COR-L47 (cell line): ENCODE data around the gene SLC35D3.
A peak's percentile ranks its signal among the peaks of the same experiment; 100 is the strongest.
"Not testable (repeated sequence)": the region's sequence is repeated elsewhere in the genome, so short reads cannot be mapped to it uniquely, and the experiment has no call there.

ENCODE experiments used
- DNase-seq: peaks from one replicate; lab custom pipeline; 2025; lab: John Stamatoyannopoulos, UW

The SLC35D3 gene

GRCh38 chr6:136923116-136923953 lies 1.2 kb downstream of the SLC35D3 start:
- no peak for DNase-seq

- no peak for DNase-seq
Observed at GRCh38 chr6:136923954-136924673, 2.0 kb downstream of the SLC35D3 start.

GRCh38 chr6:136926383-136926782 lies 4.3 kb downstream of the SLC35D3 start:
- DNase-seq: no peak

- DNase-seq: no peak
Observed at GRCh38 chr6:136927292-136927691, 5.2 kb downstream of the SLC35D3 start.

GRCh38 chr6:136930528-136930927 lies 8.4 kb downstream of the SLC35D3 start:
- no peak for DNase-seq

GRCh38 chr6:136932599-136932998 lies 10.5 kb downstream of the SLC35D3 start:
- DNase-seq: no peak

- no peak for DNase-seq
Observed at GRCh38 chr6:136945072-136945471, 23.0 kb downstream of the SLC35D3 start.

- no peak for DNase-seq
Observed at GRCh38 chr6:136945711-136946121, 23.6 kb downstream of the SLC35D3 start.

- DNase-seq: no peak
Observed at GRCh38 chr6:136947037-136947436, 24.9 kb downstream of the SLC35D3 start.

- DNase-seq: not testable (repeated sequence)
Observed at GRCh38 chr6:136949957-136950356, 27.9 kb downstream of the SLC35D3 start.

- DNase-seq: no peak
Observed at GRCh38 chr6:136950436-136951126, 28.5 kb downstream of the SLC35D3 start.

GRCh38 chr6:136952714-136953260 lies 30.7 kb downstream of the SLC35D3 start:
- DNase-seq: peak; percentile 69

GRCh38 chr6:136955123-136955522 lies 33.0 kb downstream of the SLC35D3 start:
- DNase-seq: no peak

- peak; percentile 66 for DNase-seq
Observed at GRCh38 chr6:136956590-136957544, 34.8 kb downstream of the SLC35D3 start.

- no peak for DNase-seq
Observed at GRCh38 chr6:136958168-136958567, 36.1 kb downstream of the SLC35D3 start.

GRCh38 chr6:136959471-136959891 lies 37.4 kb downstream of the SLC35D3 start:
- peak; percentile 64 for DNase-seq

- DNase-seq: not testable (repeated sequence)
Observed at GRCh38 chr6:136959935-136960334, 37.8 kb downstream of the SLC35D3 start.

- no peak for DNase-seq
Observed at GRCh38 chr6:136960781-136961180, 38.7 kb downstream of the SLC35D3 start.

GRCh38 chr6:136961848-136962247 lies 39.7 kb downstream of the SLC35D3 start:
- DNase-seq: no peak

GRCh38 chr6:136962661-136963060 lies 40.6 kb downstream of the SLC35D3 start:
- DNase-seq: peak; percentile 82

GRCh38 chr6:136963259-136963658 lies 41.2 kb downstream of the SLC35D3 start:
- no peak for DNase-seq
